Caco-2 (cell line): ENCODE results near the gene TXNDC17. TPM values are rescaled to one million over a fixed set of nuclear protein-coding genes. Genes with fewer than 3 reads are reported as not detected.

Experiments used
- BruUV-seq: library from RNA; stranded (reverse); fragments of 400-500 nt; replicated peaks from 2 replicates; lab custom pipeline; 2021; lab: Mats Ljungman, UMichigan
- CTCF ChIA-PET: fragments of 300-600 bp; sonication (Branson Sonifier 250); formaldehyde crosslinking; loops from one replicate; lab custom pipeline; 2022; ENCODE audit warnings: antibody characterized with exemption; lab: Charles Lee
- POLR2A ChIA-PET: fragments of 300-600 bp; sonication (Branson Sonifier 250); formaldehyde crosslinking; loops from one replicate; lab custom pipeline; 2022; ENCODE audit warnings: antibody characterized with exemption; lab: Charles Lee
- DNase-seq, 2 experiments: peaks; one replicate each; pipeline versions ENCODE4 v3.0.0 to v3.0.0-alpha.2; 2020 to 2022
- H3K27me3 ChIP-seq: replicated peaks from 2 replicates; pipeline ENCODE4 v1.6.0; 2011; ENCODE audit warnings: low read length; ENCODE audit not compliant: control insufficient read depth, insufficient read depth
- H3K36me3 ChIP-seq: 2 replicates; pipeline ENCODE4 v1.5.1; 2011; ENCODE audit warnings: low read length; ENCODE audit not compliant: control insufficient read depth, insufficient read depth
- H3K4me1 ChIP-seq: fragments of 250-450 bp; sonication (Bioruptor Pico); 2 replicates; pipeline ENCODE4 v1.5.1; 2020; ENCODE audit warnings: mild to moderate bottlenecking
- H3K4me3 ChIP-seq: 2 replicates; pipeline ENCODE4 v1.5.1; 2011; ENCODE audit warnings: low read depth, mild to moderate bottlenecking, control low read depth, low read length
- H3K9me3 ChIP-seq: fragments of 250-450 bp; sonication (Bioruptor Pico); 2 replicates; pipeline ENCODE4 v1.5.1; 2020; ENCODE audit warnings: mild to moderate bottlenecking, moderate library complexity
- H3K27ac Mint-ChIP-seq: one replicate; pipeline ENCODE4 v1.8.0; 2022; ENCODE audit warnings: mixed read lengths; ENCODE audit not compliant: unreplicated experiment
- H3K27me3 Mint-ChIP-seq: one replicate; pipeline ENCODE4 v1.8.0; 2022; ENCODE audit warnings: mixed read lengths; ENCODE audit not compliant: insufficient read depth, unreplicated experiment
- H3K36me3 Mint-ChIP-seq: one replicate; pipeline ENCODE4 v1.8.0; 2022; ENCODE audit warnings: mild to moderate bottlenecking, mixed read lengths; ENCODE audit not compliant: insufficient read depth, unreplicated experiment
- H3K4me1 Mint-ChIP-seq: one replicate; pipeline ENCODE4 v1.8.0; 2022; ENCODE audit warnings: low read depth, mixed read lengths; ENCODE audit not compliant: unreplicated experiment
- H3K4me3 Mint-ChIP-seq: one replicate; pipeline ENCODE4 v1.8.0; 2022; ENCODE audit warnings: mild to moderate bottlenecking, moderate library complexity, mixed read lengths; ENCODE audit not compliant: unreplicated experiment
- H3K9me3 Mint-ChIP-seq: one replicate; pipeline ENCODE4 v1.8.0; 2022; ENCODE audit warnings: mixed read lengths; ENCODE audit not compliant: unreplicated experiment
- CTCF ChIP-seq, 2 experiments: fragments of 200-600 bp in 1 of 2; IDR thresholded peaks; 1 replicate in 1 of 2; 2 replicates in 1 of 2; pipeline versions ENCODE4 v1.5.1 to v1.8.0; 2011 to 2022; ENCODE audit warnings: antibody characterized with exemption in 1 of 2, control low read depth in 1 of 2, inconsistent platforms in 1 of 2, low read depth in 1 of 2, low read length in 1 of 2, mild to moderate bottlenecking in 1 of 2, moderate library complexity in 1 of 2; ENCODE audit not compliant: insufficient read depth in 1 of 2, severe bottlenecking in 1 of 2, unreplicated experiment in 1 of 2
- intact Hi-C: fragments of 100-400 bp; cut with micrococcal nuclease; formaldehyde crosslinking; loops from one replicate; pipeline ENCODE4 v1.10.0; 2022; ENCODE audit not compliant: unreplicated experiment
- total RNA-seq: library from RNA; stranded (reverse); gene quantifications from 2 replicates; pipeline ENCODE4 v1.2.3, GENCODE V29; 2022

The TXNDC17 gene
- total RNA-seq, 1 experiment from 2014 or later: 59.1 TPM

- H3K9me3 Mint-ChIP-seq: no peaks in the 10 kb centered on the region
- Histone ChIP-seq H3K36me3 (no peaks in the 10 kb centered on the region), H3K4me3 (no peak overlapping the region), H3K9me3 (no peaks in the 10 kb centered on the region), H3K4me1 (no peaks in the 10 kb centered on the region), H3K27me3 (no peaks in the 10 kb centered on the region)
- POLR2A ChIA-PET: no interaction called here
- no TSS peak for BruUV-seq
- no peak for DNase-seq
- H3K27me3 Mint-ChIP-seq: no peaks in the 10 kb centered on the region
- no peaks in the 10 kb centered on the region for H3K36me3 Mint-ChIP-seq
- H3K4me1 Mint-ChIP-seq: no peaks in the 10 kb centered on the region
- CTCF ChIA-PET: no interaction called here
- intact Hi-C loops: no loop called here
- no peak overlapping the region for H3K4me3 Mint-ChIP-seq
- no peak for TF ChIP-seq CTCF (IDR thresholded peaks at IDR 0.05; ENCODE audit: insufficient read depth in 1 of 2, low read depth in 1 of 2, low read length in 1 of 2, severe bottlenecking in 1 of 2, unreplicated experiment in 1 of 2)
- no peak overlapping the region for H3K27ac Mint-ChIP-seq
Observed at GRCh38 chr17:6681176-6681575, 40.3 kb downstream of the TXNDC17 start.

- H3K4me1 ChIP-seq: no peaks in the 10 kb centered on the region
- H3K9me3 Mint-ChIP-seq: no peaks in the 10 kb centered on the region
- no peak overlapping the region for H3K4me3 Mint-ChIP-seq
- H3K4me3 ChIP-seq: no peak overlapping the region
- H3K4me1 Mint-ChIP-seq: no peaks in the 10 kb centered on the region
- ChIA-PET POLR2A (no interaction called here), CTCF (no interaction called here)
- intact Hi-C loops: no loop called here
- no peak overlapping the region for H3K27ac Mint-ChIP-seq
- BruUV-seq: no TSS peak
- no peaks in the 10 kb centered on the region for H3K36me3 Mint-ChIP-seq
- H3K9me3 ChIP-seq: no peaks in the 10 kb centered on the region
- no peak for TF ChIP-seq CTCF (IDR thresholded peaks at IDR 0.05; ENCODE audit: insufficient read depth in 1 of 2, low read depth in 1 of 2, low read length in 1 of 2, severe bottlenecking in 1 of 2, unreplicated experiment in 1 of 2)
- no peaks in the 10 kb centered on the region for H3K27me3 ChIP-seq
- no peak for DNase-seq
- no peaks in the 10 kb centered on the region for H3K27me3 Mint-ChIP-seq
- no peaks in the 10 kb centered on the region for H3K36me3 ChIP-seq
Observed at GRCh38 chr17:6681671-6682070, 40.8 kb downstream of the TXNDC17 start.

GRCh38 chr17:6682339-6682738, 41.5 kb downstream of the TXNDC17 start:
- Mint-ChIP-seq H3K9me3 (no peaks in the 10 kb centered on the region), H3K4me1 (no peaks in the 10 kb centered on the region), H3K27ac (no peak overlapping the region), H3K4me3 (no peak overlapping the region), H3K27me3 (no peaks in the 10 kb centered on the region), H3K36me3 (no peaks in the 10 kb centered on the region)
- no peak for TF ChIP-seq CTCF (IDR thresholded peaks at IDR 0.05; ENCODE audit: insufficient read depth in 1 of 2, low read depth in 1 of 2, low read length in 1 of 2, severe bottlenecking in 1 of 2, unreplicated experiment in 1 of 2)
- DNase-seq: no peak
- BruUV-seq: no TSS peak
- H3K36me3 ChIP-seq: no peaks in the 10 kb centered on the region
- POLR2A ChIA-PET: no interaction called here
- no peaks in the 10 kb centered on the region for H3K27me3 ChIP-seq
- no peak overlapping the region for H3K4me3 ChIP-seq
- intact Hi-C loops: no loop called here
- CTCF ChIA-PET: no interaction called here
- H3K9me3 ChIP-seq: no peaks in the 10 kb centered on the region
- H3K4me1 ChIP-seq: no peaks in the 10 kb centered on the region
